H1 (cell line): ENCODE results near the gene LARGE2. TPM values are rescaled to one million over a fixed set of nuclear protein-coding genes. Genes with fewer than 3 reads are reported as not detected.
A peak's percentile ranks its signal among the peaks of the same experiment; 100 is the strongest.

Experiments
- CTCF ChIA-PET: fragments of 300-600 bp; sonication (Branson Sonifier 250); formaldehyde crosslinking; loops from one replicate; lab custom pipeline; 2021; ENCODE audit not compliant: partially characterized antibody; lab: Charles Lee
- POLR2A ChIA-PET: fragments of 300-600 bp; sonication (Branson Sonifier 250); formaldehyde crosslinking; loops from one replicate; lab custom pipeline; 2021; ENCODE audit warnings: inconsistent platforms; ENCODE audit not compliant: partially characterized antibody; lab: Charles Lee
- DNase-seq, 2 experiments: peaks; one replicate each; pipeline versions ENCODE4 v3.0.0 to v3.0.0-alpha.2; 2010 to 2022; ENCODE audit warnings: low spot score in 2 of 2, low read depth in 1 of 2, mixed read lengths in 1 of 2
- FAIRE-seq: peaks from 2 replicates; lab custom pipeline; 2011; peaks lifted over from hg19 to GRCh38; lab: Jason Lieb, UNC
- H2AFZ ChIP-seq: 2 replicates; pipeline ENCODE4 v1.8.1; 2012; ENCODE audit warnings: low read length, inconsistent platforms
- H2AK5ac ChIP-seq: 2 replicates; pipeline ENCODE4 v1.6.1; 2013; ENCODE audit warnings: low read depth, low read length
- H2BK120ac ChIP-seq: replicated peaks from 2 replicates; pipeline ENCODE3; 2013; ENCODE audit warnings: low read depth, low read length, inconsistent platforms
- H2BK12ac ChIP-seq: 2 replicates; pipeline ENCODE4 v1.6.1; 2013; ENCODE audit warnings: low read depth, low read length
- H2BK15ac ChIP-seq: 2 replicates; pipeline ENCODE4 v1.6.1; 2013; ENCODE audit warnings: low read length
- H2BK20ac ChIP-seq: 2 replicates; pipeline ENCODE4 v1.6.1; 2013; ENCODE audit warnings: low read length
- H2BK5ac ChIP-seq: 2 replicates; pipeline ENCODE4 v1.6.1; 2013; ENCODE audit warnings: low read depth, low read length
- H3K14ac ChIP-seq: 2 replicates; pipeline ENCODE4 v1.6.1; 2013; ENCODE audit warnings: inconsistent platforms; ENCODE audit not compliant: insufficient read length
- H3K18ac ChIP-seq: 2 replicates; pipeline ENCODE4 v1.6.1; 2013; ENCODE audit warnings: low read length; ENCODE audit errors: extremely low read depth
- H3K23ac ChIP-seq: 2 replicates; pipeline ENCODE4 v1.6.1; 2013; ENCODE audit warnings: inconsistent platforms; ENCODE audit not compliant: insufficient read length
- H3K23me2 ChIP-seq: 2 replicates; pipeline ENCODE4 v1.6.1; 2013; ENCODE audit warnings: low read depth, low read length
- H3K27ac ChIP-seq: 2 replicates; pipeline ENCODE4 v1.6.1; 2011; ENCODE audit warnings: low read depth, low read length, inconsistent platforms
- H3K27me3 ChIP-seq, 4 experiments: replicated peaks in 1 of 4; 1 replicate in 1 of 4; 2 replicates in 3 of 4; pipeline versions ENCODE4 v1.6.1 to v1.8.1; 2011 to 2013; ENCODE audit warnings: low read length in 3 of 4, mild to moderate bottlenecking in 3 of 4, inconsistent platforms in 2 of 4, mixed read lengths in 2 of 4, moderate library complexity in 1 of 4; ENCODE audit not compliant: control insufficient read depth in 3 of 4, insufficient read depth in 3 of 4; ENCODE audit errors: extremely low read depth in 1 of 4
- H3K36me3 ChIP-seq, 4 experiments: 2 replicates each; pipeline versions ENCODE4 v1.6.1 to v1.8.1; 2011 to 2013; ENCODE audit warnings: mild to moderate bottlenecking in 4 of 4, low read length in 3 of 4, moderate library complexity in 2 of 4, control low read depth in 1 of 4, inconsistent platforms in 1 of 4; ENCODE audit not compliant: insufficient read depth in 4 of 4, control insufficient read depth in 2 of 4
- H3K4ac ChIP-seq: replicated peaks from 2 replicates; pipeline ENCODE3; 2013; ENCODE audit warnings: low read length, low read depth, mixed read lengths, inconsistent platforms; ENCODE audit not compliant: insufficient read length
- H3K4me1 ChIP-seq, 4 experiments: replicated peaks in 1 of 4; 1 replicate in 1 of 4; 2 replicates in 3 of 4; pipeline versions ENCODE4 v1.6.1 to v1.8.1; 2011 to 2013; ENCODE audit warnings: low read length in 3 of 4, inconsistent platforms in 2 of 4, mixed read lengths in 1 of 4; ENCODE audit not compliant: insufficient read depth in 4 of 4, control insufficient read depth in 3 of 4
- H3K4me2 ChIP-seq, 2 experiments: 2 replicates each; pipeline versions ENCODE4 v1.6.1 to v1.8.1; 2011 to 2013; ENCODE audit warnings: low read depth in 2 of 2, low read length in 2 of 2, control low read depth in 1 of 2, inconsistent platforms in 1 of 2, mild to moderate bottlenecking in 1 of 2; ENCODE audit not compliant: insufficient read depth in 1 of 2
- H3K4me3 ChIP-seq, 4 experiments: fragments of 200-600, 300-600 bp in 1 of 4; sonication (generic), shearing (Covaris generic), sonication (Bioruptor Twin) in 1 of 4; 2 replicates each; pipeline versions ENCODE4 v1.5.1 to v1.8.1; 2011 to 2016; ENCODE audit warnings: low read length in 4 of 4, low read depth in 3 of 4, control low read depth in 2 of 4, inconsistent platforms in 2 of 4, mild to moderate bottlenecking in 2 of 4, mixed read lengths in 1 of 4, moderate library complexity in 1 of 4; ENCODE audit not compliant: insufficient read depth in 2 of 4; ENCODE audit errors: extremely low read depth in 1 of 4
- H3K56ac ChIP-seq: replicated peaks from 2 replicates; pipeline ENCODE3; 2013; ENCODE audit warnings: low read depth, mild to moderate bottlenecking, mixed read lengths, low read length, inconsistent platforms; ENCODE audit not compliant: insufficient read length
- H3K79me1 ChIP-seq: 2 replicates; pipeline ENCODE4 v1.6.1; 2013; ENCODE audit warnings: low read depth, low read length, control low read depth
- H3K79me2 ChIP-seq, 2 experiments: 2 replicates each; pipeline versions ENCODE4 v1.6.1 to v1.8.1; 2012 to 2013; ENCODE audit warnings: low read length in 2 of 2, mild to moderate bottlenecking in 2 of 2, inconsistent platforms in 1 of 2; ENCODE audit not compliant: insufficient read depth in 2 of 2, control insufficient read depth in 1 of 2
- H3K9ac ChIP-seq, 4 experiments: replicated peaks in 1 of 4; 1 replicate in 1 of 4; 2 replicates in 3 of 4; pipeline versions ENCODE4 v1.6.1 to v1.8.1; 2011 to 2013; ENCODE audit warnings: low read depth in 3 of 4, low read length in 3 of 4, control low read depth in 2 of 4, mild to moderate bottlenecking in 2 of 4, moderate library complexity in 2 of 4, inconsistent platforms in 1 of 4; ENCODE audit errors: extremely low read depth in 1 of 4
- H3K9me3 ChIP-seq, 2 experiments: 2 replicates each; pipeline versions ENCODE4 v1.6.1 to v1.8.1; 2012 to 2013; ENCODE audit warnings: mild to moderate bottlenecking in 2 of 2, moderate library complexity in 2 of 2, control low read depth in 1 of 2, inconsistent platforms in 1 of 2, low read depth in 1 of 2, low read length in 1 of 2, mixed read lengths in 1 of 2; ENCODE audit not compliant: insufficient read depth in 2 of 2
- H4K20me1 ChIP-seq, 2 experiments: replicated peaks in 1 of 2; 2 replicates each; pipeline versions ENCODE3 to v1.8.1; 2011 to 2013; ENCODE audit warnings: inconsistent platforms in 2 of 2, low read length in 2 of 2, mild to moderate bottlenecking in 1 of 2; ENCODE audit not compliant: insufficient read depth in 2 of 2, control insufficient read depth in 1 of 2
- H4K5ac ChIP-seq: 2 replicates; pipeline ENCODE4 v1.6.1; 2013; ENCODE audit warnings: low read length, low read depth, mixed read lengths, inconsistent platforms; ENCODE audit not compliant: insufficient read length
- H4K8ac ChIP-seq: 2 replicates; pipeline ENCODE4 v1.8.0; 2013; ENCODE audit warnings: mild to moderate bottlenecking, moderate library complexity, low read length, inconsistent platforms; ENCODE audit not compliant: insufficient read depth; ENCODE audit errors: extremely low read depth
- H4K91ac ChIP-seq: replicated peaks from 2 replicates; pipeline ENCODE3; 2013; ENCODE audit warnings: low read length, mixed read lengths, inconsistent platforms; ENCODE audit not compliant: insufficient read length
- POLR2A ChIP-seq, 2 experiments: IDR thresholded peaks; 1 replicate in 1 of 2; 2 replicates in 1 of 2; pipeline ENCODE4 v1.6.1; 2011; ENCODE audit warnings: low read depth in 2 of 2, low read length in 2 of 2, mild to moderate bottlenecking in 2 of 2; ENCODE audit errors: control extremely low read depth in 1 of 2
- RBBP5 ChIP-seq: IDR thresholded peaks from 2 replicates; pipeline ENCODE4 v1.7.1; 2012; ENCODE audit warnings: low read depth, mild to moderate bottlenecking, inconsistent platforms, low read length, moderate library complexity, borderline replicate concordance
- SIX5 ChIP-seq: IDR thresholded peaks from 2 replicates; pipeline ENCODE4 v1.6.1; 2011; ENCODE audit warnings: mild to moderate bottlenecking, low read depth, low read length
- TAF7 ChIP-seq: optimal IDR thresholded peaks from 2 replicates; pipeline ENCODE3; 2011; ENCODE audit warnings: low read depth, mild to moderate bottlenecking, inconsistent platforms, low read length, moderate library complexity, borderline replicate concordance
- YY1 ChIP-seq: IDR thresholded peaks from 2 replicates; pipeline ENCODE4 v1.6.1; 2011; ENCODE audit warnings: low read depth, mild to moderate bottlenecking, low read length
- WGBS, 2 experiments: shearing (Covaris generic) in 1 of 2; methylation state at CpG; one replicate each; pipeline versions ENCODE4 v1.1.6 to v1.1.7; 2013 to 2015; ENCODE audit warnings: low lambda C conversion rate in 2 of 2, mixed read lengths in 2 of 2, inconsistent platforms in 1 of 2, low coverage in 1 of 2, missing lambda C conversion rate in 1 of 2; ENCODE audit not compliant: insufficient replicate concordance in 2 of 2, insufficient coverage in 1 of 2, insufficient read length in 1 of 2; ENCODE audit errors: extremely low coverage in 1 of 2, missing lambda C conversion rate in 1 of 2; 5-methylcytosine and 5-hydroxymethylcytosine counted together
- polyA plus RNA-seq, 7 experiments: library from polyadenylated mRNA; depleted of rRNA in 3 of 7; stranded (reverse) in 5 of 7; unstranded in 2 of 7; fragments of >200 nt in 5 of 7; fragments of 200-250 nt in 2 of 7; gene quantifications; 1 replicate in 5 of 7; 2 replicates in 1 of 7; 4 replicates in 1 of 7; pipeline versions ENCODE4 v1.2.1 to v1.2.3, GENCODE V29; 2011 to 2013; ENCODE audit warnings: missing spikeins in 2 of 7, mixed read lengths in 2 of 7
- total RNA-seq: library from RNA; stranded (reverse); fragmentation: NEBNext Ultra II Directional; extraction: Animal tissue kit (Norgen Biotek cat#: 25700); gene quantifications from 2 replicates; pipeline ENCODE4 v1.2.1, GENCODE V29; 2021

Gene LARGE2
- total and polyA plus RNA-seq, 2 of the 8 experiments (the other 6 are each of a cell fraction or from before 2014, with no cell fraction given) = 111 to 137 TPM

- Histone ChIP-seq H3K27me3 (peaks cover 0 to 2% (median 1%) of the 10 kb centered on the region in 4 experiments; a peak in 1 of 7 replicates), H2AFZ (no peak overlapping the region), H4K91ac (peak overlapping the region; percentile 67), H4K20me1 (peaks cover 3 to 10% of the 10 kb centered on the region in 2 experiments), H2BK120ac (no peak overlapping the region), H4K8ac (no peak overlapping the region), H3K4me3 (no peak overlapping the region), H3K9ac (no peak overlapping the region), H3K4ac (peak overlapping the region; percentile 88), H3K18ac (no peak overlapping the region; the same call in 1 of the 2 replicates), H2BK12ac (no peak overlapping the region), H2AK5ac (no peak overlapping the region), H3K23me2 (peaks cover 6% of the 10 kb centered on the region), H2BK15ac (peak overlapping the region; percentile 72; the same call in 1 of the 2 replicates), H3K79me2 (no peaks in the 10 kb centered on the region; a peak in 1 of 4 replicates), H3K4me1 (peaks cover 0 to 25% (median 20%) of the 10 kb centered on the region in 4 experiments; a peak in 6 of 7 replicates), H3K27ac (no peak overlapping the region), H3K79me1 (peaks cover 1% of the 10 kb centered on the region), H3K23ac (no peak overlapping the region), H3K36me3 (no peaks in the 10 kb centered on the region), H3K14ac (no peak overlapping the region), H4K5ac (peak overlapping the region; percentile 23), H3K56ac (no peak overlapping the region), H3K4me2 (peak overlapping the region; percentile 42 to 67; a peak in 2 of 4 replicates), H3K9me3 (no peaks in the 10 kb centered on the region), H2BK5ac (peak overlapping the region; percentile 35; the same call in 1 of the 2 replicates), H2BK20ac (0 out of 2 replicates have a peak overlapping the region, but pooled peaks have one; percentile 72)
- FAIRE-seq (no peak), DNase-seq (no peak)
- TF ChIP-seq POLR2A (IDR thresholded peaks at IDR 0.05; ENCODE audit: control extremely low read depth in 1 of 2, low read depth in 2 of 2, low read length in 2 of 2) = no peak
- no peak for TF ChIP-seq SIX5
- TF ChIP-seq YY1 = no peak
- TF ChIP-seq RBBP5 = no peak
- no peak for TF ChIP-seq TAF7
- 88% methylated on average over 4 of the region's 8 CpGs; no CpG with 5 or more reads in 1 of the 2 experiments for WGBS, 2 experiments
- CTCF ChIA-PET = interaction anchor here (0.6 to 7.7 kb wide), 10 partner anchors 9 to 391 kb away, joined by 3 to 69 read pairs (median 3); no protein-coding TSS in a partner anchor
- POLR2A ChIA-PET = interaction anchor here (1.1 to 3.8 kb wide), 8 partner anchors 9 to 49 kb away, joined by 3 to 21 read pairs (median 4); partner anchors contain the start of genes CRY2, LARGE2 and PEX16
These were observed 26.8 kb upstream of the LARGE2 start for GRCh38 chr11:45895553-45896259.
